OCI-LY1 (cell line): ENCODE data around the gene AEBP1.

Experiments
- H2AFZ ChIP-seq: fragments of 200-600 bp; sonication (generic), shearing (Covaris generic); 2 replicates; pipeline ENCODE4 v1.6.0; 2014; ENCODE audit warnings: antibody characterized with exemption, mild to moderate bottlenecking, low read length
- H3F3A ChIP-seq: fragments of 200-600 bp; sonication (generic), shearing (Covaris generic); 2 replicates; pipeline ENCODE4 v1.6.0; 2014; ENCODE audit warnings: mild to moderate bottlenecking, antibody characterized with exemption, low read length, moderate library complexity; ENCODE audit not compliant: insufficient read depth
- H3K27ac ChIP-seq: fragments of 200-600 bp; sonication (generic); 2 replicates; pipeline ENCODE4 v1.5.1; 2014; ENCODE audit warnings: low read length, mixed run types, mild to moderate bottlenecking, low read depth; ENCODE audit not compliant: poor library complexity, severe bottlenecking
- H3K27me3 ChIP-seq: fragments of 200-600 bp; sonication (generic); 2 replicates; pipeline ENCODE4 v1.6.0; 2014; ENCODE audit warnings: antibody characterized with exemption, mild to moderate bottlenecking, low read length, moderate library complexity; ENCODE audit not compliant: insufficient read depth
- H3K36me3 ChIP-seq: fragments of 200-600 bp; sonication (generic); 2 replicates; pipeline ENCODE4 v1.6.1; 2014; ENCODE audit warnings: mild to moderate bottlenecking, antibody characterized with exemption, low read length, moderate library complexity, mixed read lengths; ENCODE audit not compliant: insufficient read depth
- H3K4me1 ChIP-seq: fragments of 200-600 bp; sonication (generic); 2 replicates; pipeline ENCODE4 v1.5.1; 2014; ENCODE audit warnings: mild to moderate bottlenecking, low read length, moderate library complexity; ENCODE audit not compliant: insufficient read depth, severe bottlenecking
- H3K4me2 ChIP-seq: fragments of 200-600 bp; sonication (generic), shearing (Covaris generic); 2 replicates; pipeline ENCODE4 v1.6.1; 2014; ENCODE audit warnings: low read length
- H3K4me3 ChIP-seq: fragments of 200-600 bp; sonication (generic); 2 replicates; pipeline ENCODE4 v1.5.1; 2014; ENCODE audit warnings: low read length, low read depth, mild to moderate bottlenecking, mixed read lengths; ENCODE audit not compliant: poor library complexity, severe bottlenecking
- H3K79me2 ChIP-seq: fragments of 200-600 bp; shearing (Covaris generic); 2 replicates; pipeline ENCODE4 v1.6.1; 2016; ENCODE audit warnings: mixed run types, low read length, mixed read lengths; ENCODE audit not compliant: insufficient read depth
- H3K9ac ChIP-seq: fragments of 200-600 bp; sonication (generic), shearing (Covaris generic); 2 replicates; pipeline ENCODE4 v1.6.1; 2014; ENCODE audit warnings: mild to moderate bottlenecking, low read length, mixed read lengths
- H3K9me2 ChIP-seq: fragments of 200-600 bp; sonication (generic), shearing (Covaris generic); 2 replicates; pipeline ENCODE4 v1.6.1; 2014; ENCODE audit warnings: low read depth, mild to moderate bottlenecking, low read length, mixed read lengths
- H3K9me3 ChIP-seq: fragments of 200-600 bp; shearing (Covaris generic); 2 replicates; pipeline ENCODE4 v1.6.1; 2014; ENCODE audit warnings: low read length, mixed read lengths
- H4K20me1 ChIP-seq: fragments of 200-600 bp; sonication (generic), shearing (Covaris generic); 2 replicates; pipeline ENCODE4 v1.6.0; 2016; ENCODE audit warnings: mild to moderate bottlenecking, low read length; ENCODE audit not compliant: insufficient read depth
- EZH2 ChIP-seq: fragments of 200-600 bp; sonication (generic), shearing (Covaris generic); IDR thresholded peaks from 2 replicates; pipeline ENCODE4 v1.8.0; 2017; ENCODE audit warnings: borderline replicate concordance, mixed run types, mild to moderate bottlenecking, antibody characterized with exemption, low read length, moderate library complexity, mixed read lengths
- TF ChIP-seq, protein P1 (sequence below): fragments of 200-600 bp; sonication (generic), shearing (Covaris generic); IDR thresholded peaks from 2 replicates; pipeline ENCODE4 v1.5.1; 2017; ENCODE audit warnings: mild to moderate bottlenecking, antibody characterized with exemption, low read length, moderate library complexity, mixed read lengths

AEBP1 gene

DNA sequence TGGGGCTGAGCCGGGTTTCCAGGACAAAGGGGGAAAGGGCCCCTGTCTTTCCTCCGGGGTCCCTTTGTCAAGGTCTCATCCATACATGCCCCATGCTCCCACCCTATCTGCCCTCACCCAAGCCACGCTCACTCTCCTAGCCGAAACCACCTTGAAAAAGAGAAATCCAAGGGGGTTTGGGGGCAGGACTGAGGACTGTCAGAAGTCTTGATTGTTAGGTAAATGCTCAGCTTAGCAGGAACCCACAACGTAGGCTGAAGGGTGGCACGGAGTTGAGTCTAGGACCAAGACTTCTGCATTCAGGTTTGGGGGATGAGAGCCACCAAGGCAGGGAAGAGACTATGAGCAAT lies 38.1 kb upstream of the AEBP1 start:
- H3F3A ChIP-seq: peaks cover 7% of the 10 kb centered on the region; the same call in 1 of the 2 replicates
- no peak overlapping the region for H3K27ac ChIP-seq
- H3K9ac ChIP-seq: no peak overlapping the region
- H3K79me2 ChIP-seq: no peaks in the 10 kb centered on the region
- no peak overlapping the region for H2AFZ ChIP-seq
- no peaks in the 10 kb centered on the region for H4K20me1 ChIP-seq
- no peaks in the 10 kb centered on the region for H3K9me3 ChIP-seq
- H3K4me2 ChIP-seq: no peak overlapping the region
- H3K4me3 ChIP-seq: no peak overlapping the region
- H3K4me1 ChIP-seq: no peaks in the 10 kb centered on the region
- TF ChIP-seq, protein P1, sequence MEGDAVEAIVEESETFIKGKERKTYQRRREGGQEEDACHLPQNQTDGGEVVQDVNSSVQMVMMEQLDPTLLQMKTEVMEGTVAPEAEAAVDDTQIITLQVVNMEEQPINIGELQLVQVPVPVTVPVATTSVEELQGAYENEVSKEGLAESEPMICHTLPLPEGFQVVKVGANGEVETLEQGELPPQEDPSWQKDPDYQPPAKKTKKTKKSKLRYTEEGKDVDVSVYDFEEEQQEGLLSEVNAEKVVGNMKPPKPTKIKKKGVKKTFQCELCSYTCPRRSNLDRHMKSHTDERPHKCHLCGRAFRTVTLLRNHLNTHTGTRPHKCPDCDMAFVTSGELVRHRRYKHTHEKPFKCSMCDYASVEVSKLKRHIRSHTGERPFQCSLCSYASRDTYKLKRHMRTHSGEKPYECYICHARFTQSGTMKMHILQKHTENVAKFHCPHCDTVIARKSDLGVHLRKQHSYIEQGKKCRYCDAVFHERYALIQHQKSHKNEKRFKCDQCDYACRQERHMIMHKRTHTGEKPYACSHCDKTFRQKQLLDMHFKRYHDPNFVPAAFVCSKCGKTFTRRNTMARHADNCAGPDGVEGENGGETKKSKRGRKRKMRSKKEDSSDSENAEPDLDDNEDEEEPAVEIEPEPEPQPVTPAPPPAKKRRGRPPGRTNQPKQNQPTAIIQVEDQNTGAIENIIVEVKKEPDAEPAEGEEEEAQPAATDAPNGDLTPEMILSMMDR: no peak
- no peak for TF ChIP-seq EZH2
- H3K9me2 ChIP-seq: no peaks in the 10 kb centered on the region
- H3K36me3 ChIP-seq: peaks cover 21% of the 10 kb centered on the region
- H3K27me3 ChIP-seq: no peaks in the 10 kb centered on the region; the same call in 1 of the 2 replicates

DNA sequence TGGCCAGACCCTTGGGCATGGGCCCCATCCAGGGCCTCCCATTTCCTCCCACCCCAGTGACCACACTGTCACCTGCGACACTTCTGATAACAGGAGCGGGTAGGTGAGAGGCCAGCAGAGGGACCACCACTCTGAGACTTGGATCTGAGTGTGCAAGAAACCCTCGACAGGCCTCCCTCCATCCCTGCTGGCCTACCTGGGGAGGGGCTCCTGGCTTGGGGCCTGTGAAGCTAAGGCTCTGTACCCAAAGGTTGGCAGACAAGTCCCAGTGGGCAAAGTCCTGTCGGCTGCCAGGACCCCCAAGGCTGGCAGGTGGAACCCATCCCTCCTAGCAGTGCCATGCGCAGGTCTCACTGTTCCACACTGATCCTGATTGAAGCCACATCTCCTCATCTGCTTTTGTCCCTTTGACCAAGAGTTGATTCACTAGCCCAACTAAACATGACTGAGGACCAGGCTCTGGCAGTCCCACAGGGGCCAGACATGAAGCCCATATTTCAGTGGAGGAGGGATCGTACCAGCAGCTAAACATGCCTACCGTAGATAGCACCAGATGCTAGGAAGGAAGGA lies 37.6 kb upstream of the AEBP1 start:
- no peaks in the 10 kb centered on the region; the same call in 1 of the 2 replicates for H3K27me3 ChIP-seq
- no peak for TF ChIP-seq EZH2
- TF ChIP-seq, protein P1: no peak
- no peaks in the 10 kb centered on the region for H3K9me3 ChIP-seq
- H3K27ac ChIP-seq: no peak overlapping the region
- peaks cover 7% of the 10 kb centered on the region; the same call in 1 of the 2 replicates for H3F3A ChIP-seq
- H3K36me3 ChIP-seq: peaks cover 21% of the 10 kb centered on the region
- no peaks in the 10 kb centered on the region for H3K4me1 ChIP-seq
- H3K79me2 ChIP-seq: no peaks in the 10 kb centered on the region
- no peaks in the 10 kb centered on the region for H4K20me1 ChIP-seq
- H3K4me3 ChIP-seq: no peak overlapping the region
- H3K4me2 ChIP-seq: no peak overlapping the region
- H3K9me2 ChIP-seq: no peaks in the 10 kb centered on the region
- H3K9ac ChIP-seq: no peak overlapping the region
- H2AFZ ChIP-seq: no peak overlapping the region

DNA sequence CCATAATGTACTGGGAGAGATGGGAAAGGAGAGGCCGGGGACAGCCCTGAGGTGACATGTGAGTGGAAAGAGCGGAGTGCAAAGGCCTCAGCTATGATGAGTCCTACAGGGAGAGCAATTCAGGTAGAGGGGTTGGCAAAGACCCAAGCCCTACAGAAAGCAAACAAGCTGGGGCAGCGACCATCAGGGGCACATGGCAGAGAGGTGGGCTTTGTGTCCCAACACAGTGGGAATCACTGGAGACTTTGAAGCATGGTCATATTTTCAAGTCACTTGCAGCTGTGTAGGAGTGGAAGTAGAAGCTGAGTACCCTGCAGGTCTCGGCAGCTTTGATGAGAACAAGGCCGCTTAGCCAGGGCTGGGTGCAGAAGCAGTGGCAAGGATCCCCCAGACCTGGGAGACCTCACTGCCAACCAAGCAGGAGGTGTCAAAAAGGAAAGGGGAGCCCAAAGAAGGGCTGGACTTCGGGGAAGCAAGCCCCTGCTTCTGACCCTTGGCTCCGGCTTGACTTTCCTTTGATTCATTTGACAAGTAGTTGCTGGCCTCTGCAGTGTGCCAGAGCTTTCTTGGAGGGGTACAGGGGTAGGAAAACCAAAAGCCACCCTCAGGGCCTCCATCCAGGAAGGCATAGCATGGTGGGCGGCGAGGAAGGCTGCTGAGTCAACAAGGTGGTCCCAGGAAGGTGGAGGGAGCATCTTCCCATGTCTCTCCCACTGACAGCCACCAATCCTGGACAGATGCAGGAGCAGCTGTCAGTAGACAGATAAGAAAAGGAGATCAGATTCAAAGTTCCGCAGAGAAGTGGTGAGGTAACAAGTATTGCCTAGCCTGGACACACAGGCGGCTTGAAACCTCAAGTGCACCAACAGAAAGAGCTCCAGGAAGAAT lies 36.8 kb upstream of the AEBP1 start:
- Histone ChIP-seq H3K79me2 (no peaks in the 10 kb centered on the region), H3K27ac (no peak overlapping the region), H4K20me1 (no peaks in the 10 kb centered on the region), H3K9me2 (no peaks in the 10 kb centered on the region), H2AFZ (no peak overlapping the region), H3K4me1 (no peaks in the 10 kb centered on the region), H3K9ac (no peak overlapping the region), H3K27me3 (no peaks in the 10 kb centered on the region; the same call in 1 of the 2 replicates), H3K4me2 (no peak overlapping the region), H3F3A (peaks cover 7% of the 10 kb centered on the region; the same call in 1 of the 2 replicates), H3K4me3 (no peak overlapping the region), H3K36me3 (peaks cover 21% of the 10 kb centered on the region), H3K9me3 (no peaks in the 10 kb centered on the region)
- TF ChIP-seq, protein P1: no peak
- no peak for TF ChIP-seq EZH2
